Right lobe of liver (tissue), 4 donors: ENCODE measurements around the gene WRNIP1.

Experiments
- POLR2A ChIP-seq: fragments of 450-650 bp; IDR thresholded peaks from one replicate; pipeline ENCODE4 v1.6.1; 2017; ENCODE audit warnings: antibody characterized with exemption, mild to moderate bottlenecking
- TF ChIP-seq, protein P1 (sequence below), 4 donors: fragments of 200-600 bp in 3 of 4; fragments of 450-650 bp in 1 of 4; IDR thresholded peaks; one replicate each; pipeline versions ENCODE4 v1.5.1 to v1.8.0; 2016 to 2022; ENCODE audit warnings: antibody characterized with exemption in 4 of 4, mild to moderate bottlenecking in 2 of 4
- donor health status: DM: no; HTN: no; CAD: no.
- donor health status: DM: no; HTN: no; CAD: no.
- donor health status: DM: no; HTN: yes; CAD: no.

DNA sequence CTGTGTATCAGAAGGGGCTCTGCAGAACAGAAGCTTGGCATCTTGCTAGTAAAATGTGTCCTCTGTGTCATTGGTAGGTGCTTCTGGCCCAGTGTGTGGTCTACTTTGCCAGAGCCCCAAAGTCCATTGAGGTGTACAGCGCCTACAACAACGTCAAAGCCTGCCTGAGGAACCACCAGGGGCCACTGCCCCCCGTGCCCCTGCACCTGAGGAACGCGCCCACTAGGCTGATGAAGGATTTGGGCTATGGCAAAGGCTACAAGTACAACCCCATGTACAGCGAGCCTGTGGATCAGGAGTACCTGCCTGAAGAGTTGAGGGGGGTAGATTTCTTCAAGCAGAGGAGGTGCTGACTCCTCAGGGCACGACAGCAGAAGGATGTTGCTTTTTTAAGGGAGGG is 19.7 kb downstream of the WRNIP1 start:
- no peak for TF ChIP-seq POLR2A
- TF ChIP-seq, protein P1, sequence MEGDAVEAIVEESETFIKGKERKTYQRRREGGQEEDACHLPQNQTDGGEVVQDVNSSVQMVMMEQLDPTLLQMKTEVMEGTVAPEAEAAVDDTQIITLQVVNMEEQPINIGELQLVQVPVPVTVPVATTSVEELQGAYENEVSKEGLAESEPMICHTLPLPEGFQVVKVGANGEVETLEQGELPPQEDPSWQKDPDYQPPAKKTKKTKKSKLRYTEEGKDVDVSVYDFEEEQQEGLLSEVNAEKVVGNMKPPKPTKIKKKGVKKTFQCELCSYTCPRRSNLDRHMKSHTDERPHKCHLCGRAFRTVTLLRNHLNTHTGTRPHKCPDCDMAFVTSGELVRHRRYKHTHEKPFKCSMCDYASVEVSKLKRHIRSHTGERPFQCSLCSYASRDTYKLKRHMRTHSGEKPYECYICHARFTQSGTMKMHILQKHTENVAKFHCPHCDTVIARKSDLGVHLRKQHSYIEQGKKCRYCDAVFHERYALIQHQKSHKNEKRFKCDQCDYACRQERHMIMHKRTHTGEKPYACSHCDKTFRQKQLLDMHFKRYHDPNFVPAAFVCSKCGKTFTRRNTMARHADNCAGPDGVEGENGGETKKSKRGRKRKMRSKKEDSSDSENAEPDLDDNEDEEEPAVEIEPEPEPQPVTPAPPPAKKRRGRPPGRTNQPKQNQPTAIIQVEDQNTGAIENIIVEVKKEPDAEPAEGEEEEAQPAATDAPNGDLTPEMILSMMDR (IDR thresholded peaks at IDR 0.05), result no peak
